ENCODE results near the gene BMPR1B. TPM values are rescaled to one million over a fixed set of nuclear protein-coding genes. Genes with fewer than 3 reads are reported as not detected.

The BMPR1B gene
- total RNA-seq, 2 experiments from 2014 or later, result not detected

DNA sequence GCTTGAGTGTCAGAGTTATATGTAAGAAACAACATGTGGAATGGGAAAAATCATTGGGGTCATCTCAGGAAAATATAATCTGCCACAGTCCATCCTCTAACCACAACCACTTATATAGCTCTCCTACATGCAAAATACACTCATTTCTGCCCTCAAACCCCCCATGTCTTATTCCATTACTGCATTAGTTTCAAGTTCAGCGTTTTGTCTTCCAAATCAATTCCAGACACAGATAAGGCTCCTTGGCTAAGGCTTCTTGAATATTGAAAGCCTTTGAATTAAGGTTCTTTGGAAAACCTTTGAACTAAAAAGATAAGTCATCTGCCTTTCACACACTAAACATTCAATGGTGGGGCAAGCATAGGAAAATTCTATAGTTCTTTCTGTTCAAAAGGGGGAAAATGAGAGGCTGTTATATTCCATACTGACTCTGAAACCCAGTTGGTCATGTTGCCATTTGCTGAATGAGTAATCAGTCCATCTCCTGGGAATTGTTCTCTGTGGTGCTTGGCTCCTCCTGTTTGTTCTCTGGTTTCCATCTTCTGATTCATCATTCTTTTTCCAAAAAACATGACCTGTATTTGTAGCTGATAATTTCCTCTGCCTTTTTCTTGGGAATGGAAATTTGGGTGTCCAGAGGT lies 218.7 kb downstream of the BMPR1B start:
- no peaks in the 10 kb centered on the region for H3K36me3 Mint-ChIP-seq (ENCODE audit: low read depth)
- CTCF ChIA-PET, result no interaction called here
- no peak for ATAC-seq
- intact Hi-C loops (cut with DNase I, micrococcal nuclease), result no loop called here
- H3K27me3 Mint-ChIP-seq, result no peaks in the 10 kb centered on the region
- H3K9me3 Mint-ChIP-seq (ENCODE audit: low read depth), result no peaks in the 10 kb centered on the region
- DNase-seq, result no peak
- POLR2A ChIA-PET, result no interaction called here
- H3K4me3 Mint-ChIP-seq, result no peak overlapping the region
- H3K27ac Mint-ChIP-seq, result no peak overlapping the region
- no peaks in the 10 kb centered on the region for H3K4me1 Mint-ChIP-seq

- POLR2A ChIA-PET, result no interaction called here
Observed at GRCh38 chr4:94978904-94979303, 221.1 kb downstream of the BMPR1B start.

DNA sequence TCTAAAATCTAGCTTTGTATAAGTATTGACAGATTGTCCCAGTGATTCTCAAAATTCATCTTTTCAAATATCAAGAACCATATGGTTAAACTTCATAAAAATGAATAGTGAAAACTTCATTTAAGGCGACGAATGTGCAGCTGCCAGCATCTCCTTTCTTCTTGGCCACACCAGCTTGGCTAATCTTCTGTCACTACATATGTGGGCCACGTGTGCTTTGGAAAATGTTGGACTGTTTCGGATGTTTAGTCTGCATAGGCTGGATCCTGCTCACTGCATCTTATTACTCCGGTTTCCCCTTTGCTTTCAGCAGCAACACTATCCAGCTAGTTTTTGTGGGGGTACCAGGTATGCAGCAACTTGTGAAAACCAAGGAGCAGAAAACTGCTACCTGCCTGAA lies 221.9 kb downstream of the BMPR1B start:
- ATAC-seq, result no peak
- no peak for DNase-seq
- Mint-ChIP-seq H3K27ac (no peak overlapping the region), H3K27me3 (no peaks in the 10 kb centered on the region), H3K4me1 (no peaks in the 10 kb centered on the region), H3K36me3 (ENCODE audit: low read depth) (no peaks in the 10 kb centered on the region), H3K4me3 (no peak overlapping the region), H3K9me3 (ENCODE audit: low read depth) (no peaks in the 10 kb centered on the region)
- POLR2A ChIA-PET, result no interaction called here
- CTCF ChIA-PET, result no interaction called here
- intact Hi-C loops (cut with DNase I, micrococcal nuclease), result no loop called here

More at GRCh38 chr4:94978904-94979303, 221.1 kb downstream of the BMPR1B start:
- Mint-ChIP-seq H3K36me3 (ENCODE audit: low read depth) (no peaks in the 10 kb centered on the region), H3K9me3 (ENCODE audit: low read depth) (no peaks in the 10 kb centered on the region), H3K4me3 (no peak overlapping the region), H3K4me1 (no peaks in the 10 kb centered on the region), H3K27ac (no peak overlapping the region), H3K27me3 (no peaks in the 10 kb centered on the region)
- DNase-seq (peak; percentile 33), ATAC-seq (no peak)
- intact Hi-C loops (cut with DNase I, micrococcal nuclease), result no loop called here
- CTCF ChIA-PET, result no interaction called here

- ChIA-PET CTCF (interaction anchor here (0.7 to 1.0 kb wide), 4 partner anchors 8 to 375 kb away, joined by 3 read pairs; no protein-coding TSS in a partner anchor), POLR2A (no interaction called here)
- intact Hi-C loops (cut with DNase I, micrococcal nuclease), result no loop called here
- DNase-seq, result peak; percentile 20
- Mint-ChIP-seq H3K4me3 (peak overlapping the region; percentile 21), H3K36me3 (ENCODE audit: low read depth) (no peaks in the 10 kb centered on the region), H3K9me3 (ENCODE audit: low read depth) (no peaks in the 10 kb centered on the region), H3K27me3 (no peaks in the 10 kb centered on the region), H3K27ac (peak overlapping the region; percentile 72), H3K4me1 (peaks cover 13% of the 10 kb centered on the region)
- peak; percentile 91 for ATAC-seq
Observed at GRCh38 chr4:94995684-94996394, 238.1 kb downstream of the BMPR1B start.

GRCh38 chr4:95000076-95000648 lies 242.4 kb downstream of the BMPR1B start:
- Mint-ChIP-seq H3K9me3 (ENCODE audit: low read depth) (no peaks in the 10 kb centered on the region), H3K27me3 (no peaks in the 10 kb centered on the region), H3K27ac (no peak overlapping the region), H3K36me3 (ENCODE audit: low read depth) (no peaks in the 10 kb centered on the region), H3K4me3 (no peak overlapping the region), H3K4me1 (peaks cover 13% of the 10 kb centered on the region)
- intact Hi-C loops (cut with DNase I, micrococcal nuclease), result no loop called here
- CTCF ChIA-PET, result no interaction called here
- POLR2A ChIA-PET, result no interaction called here
- ATAC-seq (no peak), DNase-seq (no peak)

GRCh38 chr4:95004912-95005311 lies 247.2 kb downstream of the BMPR1B start:
- H3K27ac Mint-ChIP-seq, result no peak overlapping the region
- H3K4me1 Mint-ChIP-seq, result no peaks in the 10 kb centered on the region
- no peaks in the 10 kb centered on the region for H3K36me3 Mint-ChIP-seq (ENCODE audit: low read depth)
- DNase-seq (no peak), ATAC-seq (no peak)
- ChIA-PET CTCF (no interaction called here), POLR2A (interaction anchor here (0.5 kb wide), 1 partner anchor 394 kb away, joined by 3 read pairs; no protein-coding TSS in a partner anchor)
- no peaks in the 10 kb centered on the region for H3K9me3 Mint-ChIP-seq (ENCODE audit: low read depth)
- H3K27me3 Mint-ChIP-seq, result no peaks in the 10 kb centered on the region
- H3K4me3 Mint-ChIP-seq, result no peak overlapping the region
- intact Hi-C loops (cut with DNase I, micrococcal nuclease), result no loop called here

DNA sequence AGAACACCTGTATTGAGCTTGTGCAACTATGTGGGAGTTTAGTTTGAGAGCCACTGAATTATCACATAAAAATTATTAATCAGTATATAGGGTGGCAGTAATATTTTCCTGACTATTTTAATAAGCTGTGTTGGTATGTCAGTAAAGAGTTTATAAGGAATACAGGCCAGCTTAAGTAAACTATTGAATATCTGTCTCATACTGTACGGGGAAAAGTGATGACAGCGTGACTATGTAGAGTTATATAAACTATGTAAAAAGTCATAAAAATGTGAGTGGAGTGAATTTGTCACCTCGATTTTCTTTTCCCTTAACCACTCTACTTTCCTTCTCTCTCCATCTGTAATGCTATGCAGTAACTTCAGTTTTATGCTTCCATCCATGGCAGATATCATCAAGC lies 250.2 kb downstream of the BMPR1B start:
- Mint-ChIP-seq H3K27ac (no peak overlapping the region), H3K36me3 (ENCODE audit: low read depth) (no peaks in the 10 kb centered on the region), H3K4me3 (no peak overlapping the region), H3K4me1 (no peaks in the 10 kb centered on the region), H3K9me3 (ENCODE audit: low read depth) (no peaks in the 10 kb centered on the region), H3K27me3 (no peaks in the 10 kb centered on the region)
- ChIA-PET CTCF (interaction anchor here (0.7 to 0.8 kb wide), 2 partner anchors 14 to 615 kb away, joined by 3 read pairs; no protein-coding TSS in a partner anchor), POLR2A (no interaction called here)
- ATAC-seq (no peak), DNase-seq (no peak)
- intact Hi-C loops (cut with DNase I, micrococcal nuclease), result no loop called here

DNA sequence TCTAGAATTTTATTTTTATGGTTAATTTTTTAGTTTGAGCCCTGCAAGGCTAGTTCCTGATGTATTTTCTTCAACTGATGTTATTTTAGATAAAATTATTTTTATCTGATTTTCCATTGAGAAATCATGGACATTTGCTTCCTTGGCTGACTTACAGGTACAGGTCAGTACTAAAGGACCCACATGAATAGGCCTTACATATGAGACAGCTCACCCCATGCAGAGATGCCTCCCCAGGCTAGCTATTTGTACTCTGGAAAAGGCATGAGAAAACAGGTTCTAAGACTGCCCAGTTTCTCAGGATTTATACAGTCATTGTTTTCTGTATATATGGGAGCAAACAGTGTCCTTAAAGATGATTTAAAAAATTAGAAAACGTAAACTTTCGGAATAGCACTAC lies 255.5 kb downstream of the BMPR1B start:
- DNase-seq, result no peak
- POLR2A ChIA-PET, result no interaction called here

GRCh38 chr4:95014068-95014467 lies 256.3 kb downstream of the BMPR1B start:
- Mint-ChIP-seq H3K27me3 (no peaks in the 10 kb centered on the region), H3K9me3 (ENCODE audit: low read depth) (no peaks in the 10 kb centered on the region), H3K27ac (no peak overlapping the region), H3K4me3 (no peak overlapping the region), H3K4me1 (no peaks in the 10 kb centered on the region), H3K36me3 (ENCODE audit: low read depth) (no peaks in the 10 kb centered on the region)
- DNase-seq (no peak), ATAC-seq (no peak)
- intact Hi-C loops (cut with DNase I, micrococcal nuclease), result no loop called here
- POLR2A ChIA-PET, result no interaction called here
- CTCF ChIA-PET, result no interaction called here

More for the DNA sequence above, 255.5 kb downstream of the BMPR1B start:
- CTCF ChIA-PET, result no interaction called here
- intact Hi-C loops (cut with DNase I, micrococcal nuclease), result no loop called here
- no peak overlapping the region for H3K4me3 Mint-ChIP-seq
- H3K4me1 Mint-ChIP-seq, result no peaks in the 10 kb centered on the region
- no peak for ATAC-seq
- H3K27ac Mint-ChIP-seq, result no peak overlapping the region
- no peaks in the 10 kb centered on the region for H3K36me3 Mint-ChIP-seq (ENCODE audit: low read depth)
- no peaks in the 10 kb centered on the region for H3K27me3 Mint-ChIP-seq
- no peaks in the 10 kb centered on the region for H3K9me3 Mint-ChIP-seq (ENCODE audit: low read depth)

DNA sequence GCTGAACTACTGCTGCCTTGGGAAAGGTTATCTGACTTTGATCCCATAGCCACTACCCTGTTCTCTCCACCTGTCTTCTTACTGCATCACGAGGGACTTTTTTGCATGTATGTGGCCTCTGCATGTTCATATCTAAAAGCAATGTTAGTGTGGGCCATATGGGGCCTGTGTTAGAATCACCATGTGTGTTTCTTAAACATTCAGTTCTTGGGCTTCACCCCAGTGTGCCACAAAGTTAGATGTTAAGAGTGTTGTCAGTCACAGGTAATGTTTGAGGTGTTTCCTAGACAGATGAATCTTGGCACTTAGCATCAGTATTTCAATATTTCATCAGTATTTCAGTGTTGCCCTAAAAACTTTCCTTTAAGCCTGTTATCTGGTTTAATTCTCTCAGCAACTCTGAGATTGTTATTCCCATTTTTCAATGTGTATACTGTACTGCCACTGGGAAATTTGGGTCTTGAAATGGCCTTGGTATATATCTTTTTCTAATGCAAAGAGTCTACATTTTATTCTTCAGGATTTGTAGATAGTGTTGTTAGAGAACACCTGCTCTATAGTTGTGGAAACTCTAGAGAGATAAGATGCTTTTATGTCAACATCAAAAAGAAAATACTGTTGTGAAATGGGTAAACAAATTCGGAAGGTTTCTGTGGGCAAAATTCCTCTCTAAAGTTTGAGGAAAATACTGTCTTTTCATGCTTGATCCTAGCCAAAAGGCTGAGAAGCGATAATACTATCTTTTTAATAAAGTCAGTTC lies 259.7 kb downstream of the BMPR1B start:
- no peaks in the 10 kb centered on the region for H3K27me3 Mint-ChIP-seq

DNA sequence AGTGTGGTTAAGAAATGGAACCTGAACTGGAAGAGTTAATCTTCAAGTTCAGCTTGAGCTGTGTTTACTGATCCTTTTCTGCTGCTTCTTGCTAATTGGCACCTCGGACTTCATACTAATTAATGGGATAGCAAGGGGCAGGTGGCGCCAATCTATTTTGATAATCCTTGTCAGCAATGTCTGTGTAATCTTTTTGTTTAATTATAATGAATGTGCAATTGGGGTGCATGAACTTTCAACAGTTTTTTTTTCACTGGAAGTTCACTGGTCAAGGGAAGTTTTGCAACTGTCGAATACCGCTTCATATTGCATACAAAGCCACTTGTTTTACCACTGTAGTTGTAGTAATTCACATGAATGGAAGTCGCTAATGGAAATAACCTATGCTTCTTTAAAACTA lies 261.0 kb downstream of the BMPR1B start:
- no peak for DNase-seq
- ChIA-PET CTCF (no interaction called here), POLR2A (interaction anchor here (0.7 kb wide), 1 partner anchor 280 kb away, joined by 6 read pairs; no protein-coding TSS in a partner anchor)
- Mint-ChIP-seq H3K27ac (no peak overlapping the region), H3K4me3 (no peak overlapping the region), H3K9me3 (ENCODE audit: low read depth) (no peaks in the 10 kb centered on the region), H3K4me1 (no peaks in the 10 kb centered on the region), H3K36me3 (ENCODE audit: low read depth) (no peaks in the 10 kb centered on the region), H3K27me3 (no peaks in the 10 kb centered on the region)
- intact Hi-C loops (cut with DNase I, micrococcal nuclease), result no loop called here
- ATAC-seq, result no peak

More for the DNA sequence above, 259.7 kb downstream of the BMPR1B start:
- Mint-ChIP-seq H3K27ac (no peak overlapping the region), H3K4me3 (no peak overlapping the region), H3K36me3 (ENCODE audit: low read depth) (no peaks in the 10 kb centered on the region), H3K9me3 (ENCODE audit: low read depth) (no peaks in the 10 kb centered on the region), H3K4me1 (no peaks in the 10 kb centered on the region)
- CTCF ChIA-PET, result no interaction called here
- intact Hi-C loops (cut with DNase I, micrococcal nuclease), result no loop called here
- DNase-seq, result no peak
- POLR2A ChIA-PET, result no interaction called here
- ATAC-seq, result no peak
